ENCODE data around the gene FAM237B.

DNA sequence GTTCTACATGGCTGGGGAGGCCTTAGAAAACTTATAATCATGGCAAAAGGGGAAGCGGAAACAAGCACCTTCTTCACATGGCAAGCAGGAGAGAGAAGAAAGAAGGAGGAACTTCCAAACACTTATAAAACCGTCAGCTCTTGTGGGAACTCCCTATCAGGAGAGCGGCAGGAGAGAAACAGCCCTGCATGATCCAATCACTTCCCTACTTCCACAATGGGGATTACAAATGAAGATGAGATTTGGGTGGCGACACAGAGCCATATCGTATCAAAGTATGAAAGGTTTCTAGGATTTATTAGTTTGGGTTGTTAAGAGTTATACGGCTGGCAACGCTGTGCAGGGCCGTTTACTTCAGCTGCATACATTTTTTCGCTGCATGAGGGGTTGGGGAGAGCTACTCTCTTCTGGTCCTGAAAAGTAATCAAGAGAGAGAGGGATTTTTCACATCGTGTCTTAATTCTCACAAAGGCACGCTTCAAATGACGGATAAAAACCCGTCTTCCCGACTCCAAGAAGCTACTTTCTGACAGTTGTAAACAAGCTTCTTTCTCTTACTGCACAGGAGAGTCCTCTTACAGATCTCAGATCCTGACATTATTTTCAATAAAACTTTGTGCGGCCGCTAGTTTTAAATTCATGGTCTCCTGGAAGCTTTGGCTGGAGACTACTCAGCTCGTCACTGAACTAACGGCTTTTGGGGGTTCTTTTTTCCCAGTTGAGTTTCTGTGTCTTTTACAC lies 24.7 kb upstream of the FAM237B start:
- TF ChIP-seq, protein P1, sequence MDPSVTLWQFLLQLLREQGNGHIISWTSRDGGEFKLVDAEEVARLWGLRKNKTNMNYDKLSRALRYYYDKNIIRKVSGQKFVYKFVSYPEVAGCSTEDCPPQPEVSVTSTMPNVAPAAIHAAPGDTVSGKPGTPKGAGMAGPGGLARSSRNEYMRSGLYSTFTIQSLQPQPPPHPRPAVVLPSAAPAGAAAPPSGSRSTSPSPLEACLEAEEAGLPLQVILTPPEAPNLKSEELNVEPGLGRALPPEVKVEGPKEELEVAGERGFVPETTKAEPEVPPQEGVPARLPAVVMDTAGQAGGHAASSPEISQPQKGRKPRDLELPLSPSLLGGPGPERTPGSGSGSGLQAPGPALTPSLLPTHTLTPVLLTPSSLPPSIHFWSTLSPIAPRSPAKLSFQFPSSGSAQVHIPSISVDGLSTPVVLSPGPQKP (IDR thresholded peaks at IDR 0.05; ENCODE audit: low read depth, low read length) = no peak
- TF ChIP-seq, protein P2, sequence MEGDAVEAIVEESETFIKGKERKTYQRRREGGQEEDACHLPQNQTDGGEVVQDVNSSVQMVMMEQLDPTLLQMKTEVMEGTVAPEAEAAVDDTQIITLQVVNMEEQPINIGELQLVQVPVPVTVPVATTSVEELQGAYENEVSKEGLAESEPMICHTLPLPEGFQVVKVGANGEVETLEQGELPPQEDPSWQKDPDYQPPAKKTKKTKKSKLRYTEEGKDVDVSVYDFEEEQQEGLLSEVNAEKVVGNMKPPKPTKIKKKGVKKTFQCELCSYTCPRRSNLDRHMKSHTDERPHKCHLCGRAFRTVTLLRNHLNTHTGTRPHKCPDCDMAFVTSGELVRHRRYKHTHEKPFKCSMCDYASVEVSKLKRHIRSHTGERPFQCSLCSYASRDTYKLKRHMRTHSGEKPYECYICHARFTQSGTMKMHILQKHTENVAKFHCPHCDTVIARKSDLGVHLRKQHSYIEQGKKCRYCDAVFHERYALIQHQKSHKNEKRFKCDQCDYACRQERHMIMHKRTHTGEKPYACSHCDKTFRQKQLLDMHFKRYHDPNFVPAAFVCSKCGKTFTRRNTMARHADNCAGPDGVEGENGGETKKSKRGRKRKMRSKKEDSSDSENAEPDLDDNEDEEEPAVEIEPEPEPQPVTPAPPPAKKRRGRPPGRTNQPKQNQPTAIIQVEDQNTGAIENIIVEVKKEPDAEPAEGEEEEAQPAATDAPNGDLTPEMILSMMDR (IDR thresholded peaks at IDR 0.05) = no peak
